Measurements from ENCODE around the gene ROCK1.

DNA sequence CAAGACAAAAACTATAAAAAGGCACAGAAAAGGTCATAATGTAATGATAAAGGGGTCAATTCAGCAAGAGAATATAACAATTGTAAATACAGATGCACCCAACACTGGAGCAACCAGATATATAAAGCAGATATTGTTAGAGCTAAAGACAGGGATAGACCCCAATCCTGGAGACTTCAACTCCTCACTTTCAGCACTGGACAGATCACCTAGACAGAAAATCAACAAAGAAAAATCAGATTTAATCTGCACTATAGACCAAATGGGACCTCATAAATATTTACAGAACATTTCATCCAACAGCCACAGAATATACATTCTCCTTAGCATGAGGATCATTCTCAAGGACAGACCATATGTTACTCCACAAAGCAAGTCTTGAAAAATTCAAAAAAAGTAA lies 114.2 kb downstream of the ROCK1 start:
- TF ChIP-seq EZH2phosphoT487 (IDR thresholded peaks at IDR 0.05; ENCODE audit: borderline replicate concordance): no peak
- TF ChIP-seq, protein P1, sequence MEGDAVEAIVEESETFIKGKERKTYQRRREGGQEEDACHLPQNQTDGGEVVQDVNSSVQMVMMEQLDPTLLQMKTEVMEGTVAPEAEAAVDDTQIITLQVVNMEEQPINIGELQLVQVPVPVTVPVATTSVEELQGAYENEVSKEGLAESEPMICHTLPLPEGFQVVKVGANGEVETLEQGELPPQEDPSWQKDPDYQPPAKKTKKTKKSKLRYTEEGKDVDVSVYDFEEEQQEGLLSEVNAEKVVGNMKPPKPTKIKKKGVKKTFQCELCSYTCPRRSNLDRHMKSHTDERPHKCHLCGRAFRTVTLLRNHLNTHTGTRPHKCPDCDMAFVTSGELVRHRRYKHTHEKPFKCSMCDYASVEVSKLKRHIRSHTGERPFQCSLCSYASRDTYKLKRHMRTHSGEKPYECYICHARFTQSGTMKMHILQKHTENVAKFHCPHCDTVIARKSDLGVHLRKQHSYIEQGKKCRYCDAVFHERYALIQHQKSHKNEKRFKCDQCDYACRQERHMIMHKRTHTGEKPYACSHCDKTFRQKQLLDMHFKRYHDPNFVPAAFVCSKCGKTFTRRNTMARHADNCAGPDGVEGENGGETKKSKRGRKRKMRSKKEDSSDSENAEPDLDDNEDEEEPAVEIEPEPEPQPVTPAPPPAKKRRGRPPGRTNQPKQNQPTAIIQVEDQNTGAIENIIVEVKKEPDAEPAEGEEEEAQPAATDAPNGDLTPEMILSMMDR (conservative IDR thresholded peaks at IDR 0.05; ENCODE audit: low read length): no peak

Data from Loucy (cell line).